ENCODE measurements around the gene NEUROD2. TPM values are rescaled to one million over a fixed set of nuclear protein-coding genes. Genes with fewer than 3 reads are reported as not detected.

NEUROD2 gene
- total and polyA plus RNA-seq, 7 experiments from 2014 or later, result not detected

DNA sequence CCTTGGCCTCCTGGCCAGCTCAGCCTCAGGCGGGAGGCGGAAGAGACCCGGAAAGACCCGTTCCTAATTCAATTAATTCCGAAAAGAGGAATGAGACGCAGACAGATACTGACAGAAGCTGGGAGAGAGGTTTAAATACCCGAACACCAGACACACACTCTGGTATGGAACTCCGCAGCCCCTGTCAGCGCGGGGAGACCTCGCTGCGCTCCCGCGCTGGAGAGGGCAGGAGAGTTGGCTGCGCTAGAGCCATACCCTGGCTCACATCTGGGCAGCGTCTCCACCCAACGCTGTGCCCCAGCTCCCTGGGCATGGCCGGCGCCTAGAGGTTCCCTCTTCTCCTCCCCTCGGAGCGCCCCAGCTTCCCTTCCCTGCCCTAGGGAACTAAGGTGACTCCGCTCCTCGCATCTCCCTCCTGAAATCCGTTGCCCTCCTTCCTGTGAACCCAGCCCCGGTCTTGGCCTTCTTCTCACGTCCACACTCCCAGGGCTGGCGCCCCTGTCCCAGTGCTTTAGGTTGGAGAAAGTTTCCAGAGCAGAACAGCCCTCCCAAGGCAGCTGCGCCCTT lies 8.0 kb downstream of the NEUROD2 start:
- H3K27me3 Mint-ChIP-seq, result peaks cover 77 to 92% (median 80%) of the 10 kb centered on the region in 5 donors
- POLR2A ChIA-PET, result no interaction called here
- peaks cover 5 to 41% (median 31%) of the 10 kb centered on the region in 7 donors for H3K4me1 Mint-ChIP-seq
- CTCF ChIA-PET, result no interaction called here
- H3K4me1 ChIP-seq (ENCODE audit: control insufficient read depth in 2 of 2, insufficient read depth in 2 of 2, low read length in 2 of 2), result peaks cover 4 to 32% of the 10 kb centered on the region in 2 donors
- H3K4me3 ChIP-seq (ENCODE audit: low read length), result no peak overlapping the region
- DNase-seq, result no peak
- no peak overlapping the region for H3K27ac ChIP-seq (ENCODE audit: low read depth, low read length)
- no peaks in the 10 kb centered on the region for H3K36me3 ChIP-seq (ENCODE audit: control insufficient read depth in 2 of 3, insufficient read depth in 3 of 3, low read length in 3 of 3)
- peaks cover 19 to 57% of the 10 kb centered on the region in 2 donors for H3K27me3 ChIP-seq (ENCODE audit: control insufficient read depth in 2 of 2, insufficient read depth in 2 of 2, low read length in 2 of 2)
- H3K36me3 Mint-ChIP-seq, result peaks cover 0 to 5% (median 0%) of the 10 kb centered on the region in 5 donors
- H3K27ac Mint-ChIP-seq, result no peak overlapping the region
- no peaks in the 10 kb centered on the region for H3K9me3 ChIP-seq (ENCODE audit: control insufficient read depth in 2 of 3, low read length in 3 of 3)
- peaks cover 0 to 4% (median 0%) of the 10 kb centered on the region in 11 donors for H3K9me3 Mint-ChIP-seq
- ATAC-seq, result no peak
- intact Hi-C loops (cut with micrococcal nuclease), result no loop called here
- H3K4me3 Mint-ChIP-seq, result peak overlapping the region in 2 of 10 donors; percentile 15 to 62

DNA sequence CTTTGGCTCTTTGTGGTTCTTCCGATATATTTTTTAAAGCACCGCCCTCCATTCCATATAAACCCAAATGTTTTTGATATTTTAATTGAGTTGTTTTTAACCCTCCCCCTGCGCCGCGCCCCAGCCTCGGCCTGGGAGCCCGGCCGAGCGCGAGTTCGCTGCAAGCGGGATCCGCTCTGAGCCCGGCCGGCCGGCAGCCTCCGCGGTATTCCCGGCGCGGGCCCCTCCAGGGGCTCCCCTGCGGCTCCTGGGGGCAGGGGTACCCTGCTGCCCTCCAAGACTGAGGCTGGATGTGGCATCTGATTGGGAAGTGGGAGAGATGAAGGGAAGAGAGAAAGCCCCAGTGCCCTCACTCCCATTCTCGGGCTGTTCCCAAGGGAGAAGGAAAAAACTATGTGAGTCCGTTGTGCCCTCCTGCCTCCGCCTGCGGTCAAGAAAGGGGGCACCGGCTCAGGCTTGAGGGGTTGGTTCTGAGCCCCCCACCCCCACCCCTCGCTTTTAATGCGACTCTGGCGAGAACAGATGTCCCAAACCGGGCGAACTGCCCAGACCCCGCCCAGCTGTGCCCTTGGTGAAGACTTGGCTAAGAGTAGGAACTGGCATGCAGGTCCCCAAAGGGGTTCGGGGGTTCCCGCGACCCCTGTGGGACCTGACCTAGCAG lies 8.6 kb downstream of the NEUROD2 start:
- POLR2A ChIA-PET, result no interaction called here
- Mint-ChIP-seq H3K27me3 (peaks cover 81 to 94% (median 83%) of the 10 kb centered on the region in 5 donors), H3K27ac (no peak overlapping the region), H3K4me3 (peak overlapping the region in 3 of 10 donors; percentile 39 to 56 (median 50)), H3K4me1 (peaks cover 5 to 38% (median 28%) of the 10 kb centered on the region in 7 donors), H3K9me3 (peaks cover 0 to 4% (median 0%) of the 10 kb centered on the region in 11 donors), H3K36me3 (peaks cover 0 to 5% (median 0%) of the 10 kb centered on the region in 5 donors)
- H3K9me3 ChIP-seq (ENCODE audit: control insufficient read depth in 2 of 3, low read length in 3 of 3), result no peaks in the 10 kb centered on the region
- no peaks in the 10 kb centered on the region for H3K36me3 ChIP-seq (ENCODE audit: control insufficient read depth in 2 of 3, insufficient read depth in 3 of 3, low read length in 3 of 3)
- CTCF ChIA-PET, result no interaction called here
- intact Hi-C loops (cut with micrococcal nuclease), result no loop called here
- peaks cover 19 to 53% of the 10 kb centered on the region in 2 donors for H3K27me3 ChIP-seq (ENCODE audit: control insufficient read depth in 2 of 2, insufficient read depth in 2 of 2, low read length in 2 of 2)
- H3K4me1 ChIP-seq (ENCODE audit: control insufficient read depth in 2 of 2, insufficient read depth in 2 of 2, low read length in 2 of 2), result peaks cover 4 to 27% of the 10 kb centered on the region in 2 donors
- DNase-seq, result no peak
- H3K4me3 ChIP-seq (ENCODE audit: low read length), result no peak overlapping the region
- no peak for ATAC-seq
- H3K27ac ChIP-seq (ENCODE audit: low read depth, low read length), result no peak overlapping the region

DNA sequence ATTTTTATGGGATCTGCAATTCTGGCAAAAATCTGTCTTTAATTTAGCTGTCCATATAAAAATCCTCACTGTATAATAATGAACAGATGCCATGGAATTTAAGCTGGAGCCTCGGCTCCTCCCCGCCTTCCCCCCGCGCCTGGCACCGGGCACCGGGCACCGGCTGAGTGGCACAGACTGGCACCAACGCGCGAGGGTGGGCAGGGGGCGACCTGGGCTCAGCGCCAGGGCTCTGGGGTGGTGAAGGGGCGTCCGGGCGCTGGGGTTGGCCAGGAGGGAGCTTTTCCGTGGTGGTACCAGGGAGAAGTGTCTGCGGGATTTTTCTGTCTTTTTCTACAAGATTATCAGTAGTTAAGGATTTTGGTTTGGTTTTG lies 9.1 kb downstream of the NEUROD2 start:
- Histone ChIP-seq H3K9me3 (ENCODE audit: control insufficient read depth in 2 of 3, low read length in 3 of 3) (no peaks in the 10 kb centered on the region), H3K36me3 (ENCODE audit: control insufficient read depth in 2 of 3, insufficient read depth in 3 of 3, low read length in 3 of 3) (no peaks in the 10 kb centered on the region), H3K4me1 (ENCODE audit: control insufficient read depth in 2 of 2, insufficient read depth in 2 of 2, low read length in 2 of 2) (peaks cover 2 to 22% of the 10 kb centered on the region in 2 donors), H3K27ac (ENCODE audit: low read depth, low read length) (no peak overlapping the region), H3K4me3 (ENCODE audit: low read length) (no peak overlapping the region), H3K27me3 (ENCODE audit: control insufficient read depth in 2 of 2, insufficient read depth in 2 of 2, low read length in 2 of 2) (peaks cover 19 to 50% of the 10 kb centered on the region in 2 donors)
- Mint-ChIP-seq H3K27ac (no peak overlapping the region), H3K36me3 (peaks cover 0 to 5% (median 0%) of the 10 kb centered on the region in 5 donors), H3K9me3 (peaks cover 0 to 7% (median 0%) of the 10 kb centered on the region in 11 donors), H3K27me3 (peaks cover 84 to 95% (median 85%) of the 10 kb centered on the region in 5 donors), H3K4me3 (peak overlapping the region in 3 of 10 donors; percentile 39 to 56 (median 50)), H3K4me1 (peaks cover 5 to 35% (median 26%) of the 10 kb centered on the region in 7 donors)
- intact Hi-C loops (cut with micrococcal nuclease), result no loop called here
- DNase-seq (no peak), ATAC-seq (no peak)
- CTCF ChIA-PET, result no interaction called here
- POLR2A ChIA-PET, result no interaction called here

DNA sequence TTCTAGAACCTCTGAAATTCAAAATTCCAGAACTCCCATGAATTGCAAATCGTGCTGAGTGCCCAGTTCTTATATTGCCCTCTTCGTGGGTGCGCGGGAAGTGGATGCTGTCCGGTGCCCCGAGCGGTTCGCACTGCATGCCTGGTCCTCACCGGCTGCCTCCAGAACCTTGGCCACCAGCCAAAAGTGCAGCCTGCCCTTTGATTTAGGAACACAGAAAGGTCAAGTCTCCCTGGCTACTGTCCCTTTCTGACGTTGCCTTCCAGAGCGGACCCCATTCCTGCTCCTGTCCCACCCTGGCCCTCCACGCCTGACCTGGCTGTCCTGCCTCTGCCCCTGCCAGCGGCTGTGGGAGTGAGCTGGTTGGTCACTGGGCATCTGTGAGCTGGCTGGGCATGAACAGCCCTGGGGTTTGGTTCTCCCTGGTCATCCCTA lies 9.7 kb downstream of the NEUROD2 start:
- H3K27me3 ChIP-seq (ENCODE audit: control insufficient read depth in 2 of 2, insufficient read depth in 2 of 2, low read length in 2 of 2), result peaks cover 19 to 50% of the 10 kb centered on the region in 2 donors
- H3K4me1 Mint-ChIP-seq, result peaks cover 5 to 29% (median 21%) of the 10 kb centered on the region in 7 donors

DNA sequence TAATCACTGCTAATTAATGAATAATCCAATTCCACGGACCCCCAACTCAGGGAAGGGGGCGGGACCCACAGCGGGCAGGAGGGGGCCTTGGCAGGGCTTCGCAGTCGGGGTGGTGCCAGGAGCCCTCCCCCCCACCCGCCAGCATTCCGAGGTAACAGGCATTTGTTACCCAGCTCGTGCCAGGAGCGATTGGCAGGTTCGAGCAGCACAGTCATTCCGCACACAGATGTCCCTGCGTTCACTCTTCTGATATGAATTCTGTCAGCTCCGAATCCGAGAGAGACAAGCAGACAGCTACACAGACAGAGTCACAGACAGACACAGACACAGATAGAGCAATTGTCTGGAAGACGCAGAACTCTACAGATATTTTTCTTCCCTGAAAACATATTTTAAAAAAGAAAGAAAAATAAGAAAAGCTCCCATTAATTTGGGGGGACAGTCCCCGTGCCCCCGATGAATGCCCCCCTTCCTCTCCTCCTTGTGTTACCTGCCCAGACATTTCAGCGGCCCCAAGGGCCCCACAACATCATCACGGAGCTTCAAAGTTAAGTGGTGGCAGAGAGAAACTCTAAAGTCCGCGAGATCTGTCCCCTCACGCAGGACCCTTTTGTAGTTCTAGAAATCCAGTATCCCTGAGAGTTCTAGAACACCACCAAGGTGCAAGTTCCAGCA lies 10.2 kb downstream of the NEUROD2 start:
- ChIA-PET POLR2A (no interaction called here), CTCF (no interaction called here)
- Mint-ChIP-seq H3K4me1 (peaks cover 5 to 29% (median 20%) of the 10 kb centered on the region in 7 donors), H3K36me3 (peaks cover 0 to 5% (median 0%) of the 10 kb centered on the region in 5 donors), H3K27me3 (peaks cover 83 to 91% (median 84%) of the 10 kb centered on the region in 5 donors), H3K27ac (no peak overlapping the region), H3K4me3 (peak overlapping the region in 4 of 10 donors; percentile 17 to 39 (median 24)), H3K9me3 (peaks cover 0 to 12% (median under 1%) of the 10 kb centered on the region in 11 donors)
- H3K27ac ChIP-seq (ENCODE audit: low read depth, low read length), result no peak overlapping the region
- no peaks in the 10 kb centered on the region for H3K9me3 ChIP-seq (ENCODE audit: control insufficient read depth in 2 of 3, low read length in 3 of 3)
- no peak overlapping the region for H3K4me3 ChIP-seq (ENCODE audit: low read length)
- H3K4me1 ChIP-seq (ENCODE audit: control insufficient read depth in 2 of 2, insufficient read depth in 2 of 2, low read length in 2 of 2), result peaks cover 0 to 22% of the 10 kb centered on the region in 2 donors
- ATAC-seq (no peak), DNase-seq (no peak)
- intact Hi-C loops (cut with micrococcal nuclease), result no loop called here
- peaks cover 19 to 47% of the 10 kb centered on the region in 2 donors for H3K27me3 ChIP-seq (ENCODE audit: control insufficient read depth in 2 of 2, insufficient read depth in 2 of 2, low read length in 2 of 2)
- no peaks in the 10 kb centered on the region for H3K36me3 ChIP-seq (ENCODE audit: control insufficient read depth in 2 of 3, insufficient read depth in 3 of 3, low read length in 3 of 3)

More for the DNA sequence above, 9.7 kb downstream of the NEUROD2 start:
- intact Hi-C loops (cut with micrococcal nuclease), result no loop called here
- Histone ChIP-seq H3K27ac (ENCODE audit: low read depth, low read length) (no peak overlapping the region), H3K4me1 (ENCODE audit: control insufficient read depth in 2 of 2, insufficient read depth in 2 of 2, low read length in 2 of 2) (peaks cover 0 to 22% of the 10 kb centered on the region in 2 donors), H3K9me3 (ENCODE audit: control insufficient read depth in 2 of 3, low read length in 3 of 3) (no peaks in the 10 kb centered on the region), H3K4me3 (ENCODE audit: low read length) (no peak overlapping the region), H3K36me3 (ENCODE audit: control insufficient read depth in 2 of 3, insufficient read depth in 3 of 3, low read length in 3 of 3) (no peaks in the 10 kb centered on the region)
- H3K36me3 Mint-ChIP-seq, result peaks cover 0 to 5% (median 0%) of the 10 kb centered on the region in 5 donors
- ChIA-PET CTCF (no interaction called here), POLR2A (no interaction called here)
- no peak for ATAC-seq
- H3K9me3 Mint-ChIP-seq, result peaks cover 0 to 12% (median 0%) of the 10 kb centered on the region in 11 donors
- no peak for DNase-seq
- H3K27ac Mint-ChIP-seq, result no peak overlapping the region
- peak overlapping the region in 4 of 10 donors; percentile 17 to 56 (median 30) for H3K4me3 Mint-ChIP-seq
- peaks cover 84 to 95% (median 85%) of the 10 kb centered on the region in 5 donors for H3K27me3 Mint-ChIP-seq

DNA sequence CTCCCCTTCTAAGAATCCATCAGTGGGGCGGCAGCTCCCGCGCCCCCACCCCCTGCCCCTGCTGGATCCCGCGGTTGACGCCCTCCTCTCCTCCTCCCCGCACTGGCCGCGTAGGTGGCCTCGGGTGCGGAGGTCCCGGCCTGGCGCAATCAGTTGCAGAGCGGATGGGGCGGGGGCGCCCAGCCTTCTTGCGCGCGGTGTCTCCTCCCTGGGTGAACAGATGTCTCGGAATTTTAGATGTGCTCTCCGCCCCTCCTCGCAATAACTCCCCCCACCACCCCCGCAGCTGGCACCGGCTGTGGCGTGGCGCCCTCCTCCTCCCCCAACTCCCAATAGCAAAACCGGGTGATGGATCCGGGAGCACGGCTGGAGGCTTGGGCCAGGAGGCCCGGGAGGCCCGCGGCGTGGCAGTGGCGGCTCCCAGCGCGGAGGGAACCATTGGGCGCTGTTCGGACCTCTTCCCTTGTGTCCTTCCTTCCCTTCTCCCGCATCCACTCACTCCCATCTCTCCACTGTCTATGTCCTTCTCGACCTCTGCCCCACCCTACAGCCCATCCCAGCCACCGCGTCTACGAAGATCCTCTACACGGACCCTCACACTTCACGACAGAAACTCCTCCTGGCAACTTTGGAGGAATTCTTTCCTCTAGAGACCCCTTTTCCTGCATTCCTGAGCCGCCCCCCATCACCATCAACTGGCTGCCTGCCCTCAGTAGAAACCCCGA lies 11.0 kb downstream of the NEUROD2 start:
- peaks cover 5 to 33% (median 22%) of the 10 kb centered on the region in 7 donors for H3K4me1 Mint-ChIP-seq
- H3K27me3 Mint-ChIP-seq, result peaks cover 82 to 87% (median 84%) of the 10 kb centered on the region in 5 donors

More for the DNA sequence above, 11.0 kb downstream of the NEUROD2 start:
- Histone ChIP-seq H3K27ac (ENCODE audit: low read depth, low read length) (no peak overlapping the region), H3K9me3 (ENCODE audit: control insufficient read depth in 2 of 3, low read length in 3 of 3) (no peaks in the 10 kb centered on the region), H3K27me3 (ENCODE audit: control insufficient read depth in 2 of 2, insufficient read depth in 2 of 2, low read length in 2 of 2) (peaks cover 13 to 39% of the 10 kb centered on the region in 2 donors), H3K4me3 (ENCODE audit: low read length) (no peak overlapping the region), H3K36me3 (ENCODE audit: control insufficient read depth in 2 of 3, insufficient read depth in 3 of 3, low read length in 3 of 3) (no peaks in the 10 kb centered on the region), H3K4me1 (ENCODE audit: control insufficient read depth in 2 of 2, insufficient read depth in 2 of 2, low read length in 2 of 2) (peaks cover 0 to 22% of the 10 kb centered on the region in 2 donors)
- DNase-seq, result no peak
- Mint-ChIP-seq H3K36me3 (peaks cover 0 to 5% (median 1%) of the 10 kb centered on the region in 5 donors), H3K9me3 (peaks cover 0 to 16% (median 4%) of the 10 kb centered on the region in 11 donors), H3K27ac (no peak overlapping the region), H3K4me3 (peak overlapping the region in 2 of 10 donors; percentile 39)
- no peak for ATAC-seq
- ChIA-PET POLR2A (interaction anchor here (0.6 to 2.0 kb wide), 2 partner anchors 23 to 88 kb away, joined by 3 to 5 read pairs; no protein-coding TSS in a partner anchor), CTCF (interaction anchor here (0.7 kb wide), 1 partner anchor 56 kb away, joined by 3 read pairs; no protein-coding TSS in a partner anchor)
- intact Hi-C loops (cut with micrococcal nuclease), result no loop called here

All from naive thymus-derived CD4-positive, alpha-beta T cell (primary cell).